GM19438 (cell line): ENCODE measurements around the gene ANKEF1.
A peak's percentile ranks its signal among the peaks of the same experiment; 100 is the strongest.
"Not testable (repeated sequence)": the region's sequence is repeated elsewhere in the genome, so short reads cannot be mapped to it uniquely, and the experiment has no call there.

ENCODE experiments used
- ATAC-seq: cut with Tn5 transposase; IDR thresholded peaks from one replicate; pipeline ENCODE4 v1.9.1; 2021; ENCODE audit warnings: low read depth; ENCODE audit not compliant: unreplicated experiment

Gene ANKEF1

DNA sequence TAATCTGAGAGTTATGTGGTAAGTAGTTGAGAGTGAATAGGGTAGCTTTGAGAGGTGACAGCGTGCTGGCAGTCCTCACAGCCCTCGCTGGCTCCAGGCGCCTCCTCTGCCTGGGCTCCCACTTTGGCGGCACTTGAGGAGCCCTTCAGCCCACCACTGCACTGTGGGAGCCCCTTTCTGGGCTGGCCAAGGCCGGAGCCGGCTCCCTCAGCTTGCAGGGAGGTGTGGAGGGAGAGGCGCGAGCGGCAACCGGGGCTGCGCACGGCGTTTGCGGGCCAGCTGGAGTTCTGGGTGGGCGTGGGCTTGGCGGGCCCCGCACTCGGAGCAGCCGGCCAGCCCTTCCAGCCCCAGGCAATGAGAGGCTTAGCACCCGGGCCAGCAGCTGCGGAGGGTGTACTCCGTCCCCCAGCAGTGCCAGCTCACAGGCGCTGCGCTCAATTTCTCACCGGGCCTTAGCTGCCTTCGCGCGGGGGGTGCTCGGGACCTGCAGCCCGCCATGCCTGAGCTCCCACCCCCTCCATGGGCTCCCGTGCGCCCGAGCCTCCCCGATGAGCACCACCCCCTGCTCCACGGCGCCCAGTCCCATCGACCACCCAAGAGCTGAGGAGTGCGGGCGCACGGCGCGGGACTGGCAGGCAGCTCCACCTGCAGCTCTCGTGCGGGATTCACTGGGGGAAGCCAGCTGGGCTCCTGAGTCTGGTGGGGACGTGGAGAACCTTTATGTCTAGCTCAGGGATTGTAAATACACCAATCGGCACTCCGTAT is 3.2 kb upstream of the ANKEF1 start:
- ATAC-seq: not testable (repeated sequence)

DNA sequence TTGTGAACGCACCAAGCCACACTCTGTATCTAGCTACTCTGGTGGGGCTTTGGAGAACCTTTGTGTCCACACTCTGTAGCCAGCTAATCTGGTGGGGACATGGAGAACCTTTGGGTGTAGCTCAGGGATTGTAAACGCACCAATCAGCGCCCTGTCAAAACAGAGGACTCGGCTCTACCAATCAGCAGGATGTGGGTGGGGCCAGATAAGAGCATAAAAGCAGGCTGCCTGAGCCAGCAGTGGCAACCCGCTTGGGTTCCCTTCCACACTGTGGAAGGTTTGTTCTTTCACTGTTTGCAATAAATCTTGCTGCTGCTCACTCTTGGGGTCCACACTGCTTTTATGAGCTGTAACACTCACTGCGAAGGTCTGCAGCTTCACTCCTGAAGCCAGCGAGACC is 2.5 kb upstream of the ANKEF1 start:
- not testable (repeated sequence) for ATAC-seq

DNA sequence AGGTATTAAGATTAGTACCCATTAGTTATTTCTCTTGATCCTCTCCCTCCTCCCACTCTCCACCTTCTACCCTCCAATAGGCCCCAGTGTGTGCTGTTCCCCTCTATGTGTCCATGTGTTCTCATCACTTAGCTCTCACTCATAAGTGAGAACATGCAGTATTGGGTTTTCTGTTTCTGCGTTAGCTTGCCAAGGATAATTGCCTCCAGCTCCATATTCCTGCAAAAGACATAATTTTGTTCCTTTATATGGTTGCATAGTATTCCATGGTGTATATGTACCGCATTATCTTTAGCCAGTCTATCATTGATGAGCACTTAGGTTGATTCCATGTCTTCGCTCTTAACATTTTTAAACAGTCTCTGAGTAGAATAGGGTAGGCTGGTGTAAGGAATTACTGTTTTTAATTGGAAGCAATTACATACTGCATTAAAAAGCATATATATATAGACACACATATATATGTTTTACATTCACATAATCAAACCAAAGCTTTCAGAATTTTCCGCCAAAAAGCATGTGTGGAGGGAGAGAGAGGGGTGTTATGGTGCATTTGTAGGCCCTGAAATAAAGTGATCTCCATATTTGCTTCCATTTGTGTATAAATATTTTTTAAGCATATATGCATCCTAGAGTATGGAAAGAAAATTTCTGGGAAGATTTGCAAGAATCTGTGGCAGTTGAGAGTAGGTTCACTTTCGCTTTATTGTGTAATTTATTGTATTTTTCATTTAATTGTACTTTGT is 709 bp upstream of the ANKEF1 start:
- no peak for ATAC-seq

DNA sequence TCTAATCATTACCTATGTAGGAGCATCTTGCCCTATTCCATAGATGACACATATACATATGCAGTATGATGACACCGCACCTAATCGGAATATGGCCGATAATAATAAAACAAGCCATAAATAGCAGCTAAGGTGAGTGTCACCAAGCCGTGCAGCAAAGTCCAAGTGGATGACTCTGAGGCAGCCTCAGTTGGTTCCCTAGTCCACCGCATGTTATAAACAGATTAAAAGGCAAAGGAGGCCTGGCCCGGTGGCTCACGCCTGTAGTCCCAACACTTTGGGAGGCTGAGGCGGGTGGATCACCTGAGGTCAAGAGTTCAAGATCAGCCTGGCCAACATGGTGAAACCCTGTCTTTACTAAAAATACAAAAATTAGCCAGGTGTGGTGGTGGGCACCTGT is 1.5 kb downstream of the ANKEF1 start:
- not testable (repeated sequence) for ATAC-seq

DNA sequence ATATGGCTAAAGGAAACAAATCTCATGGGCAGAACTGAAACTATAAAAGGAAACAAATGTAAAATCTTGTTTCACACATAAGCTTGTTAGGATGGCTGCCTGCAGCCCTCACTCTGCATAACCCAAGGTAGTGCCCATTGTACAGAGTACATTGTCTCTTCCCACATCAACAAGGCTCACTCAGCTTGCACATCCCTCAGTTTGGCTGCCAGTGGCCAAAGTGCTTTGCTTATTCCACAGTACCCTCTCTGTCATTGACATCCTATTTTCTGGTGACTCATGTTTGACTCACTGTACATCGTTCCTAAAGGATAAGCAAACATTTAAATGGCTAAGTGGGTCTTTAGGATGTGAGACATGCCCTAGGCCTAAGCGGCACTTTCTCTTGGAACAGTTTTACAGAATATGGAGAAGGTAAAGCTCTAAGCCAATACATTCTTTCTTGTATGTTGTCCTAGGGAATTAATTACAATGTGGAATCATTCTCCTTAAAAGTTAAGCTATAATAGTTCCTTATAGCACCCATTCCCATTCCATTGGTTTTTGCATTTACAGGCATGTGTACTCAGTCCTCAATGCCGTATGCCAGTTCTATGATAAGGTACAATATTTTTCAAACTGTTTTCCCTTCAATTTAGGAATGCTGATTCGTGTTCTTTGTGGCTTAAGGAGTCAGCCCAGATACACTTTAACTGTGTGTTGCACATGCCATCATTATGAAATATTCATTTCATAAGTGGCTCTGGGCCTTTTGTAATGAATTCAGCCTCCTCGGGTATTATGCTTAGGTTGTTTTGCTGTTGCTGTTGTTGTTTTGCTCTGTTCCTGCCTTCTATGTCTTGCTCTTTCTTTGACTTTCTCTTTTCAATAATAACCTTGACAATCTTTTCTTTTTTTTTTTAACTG is 5.5 kb downstream of the ANKEF1 start:
- ATAC-seq: no peak

DNA sequence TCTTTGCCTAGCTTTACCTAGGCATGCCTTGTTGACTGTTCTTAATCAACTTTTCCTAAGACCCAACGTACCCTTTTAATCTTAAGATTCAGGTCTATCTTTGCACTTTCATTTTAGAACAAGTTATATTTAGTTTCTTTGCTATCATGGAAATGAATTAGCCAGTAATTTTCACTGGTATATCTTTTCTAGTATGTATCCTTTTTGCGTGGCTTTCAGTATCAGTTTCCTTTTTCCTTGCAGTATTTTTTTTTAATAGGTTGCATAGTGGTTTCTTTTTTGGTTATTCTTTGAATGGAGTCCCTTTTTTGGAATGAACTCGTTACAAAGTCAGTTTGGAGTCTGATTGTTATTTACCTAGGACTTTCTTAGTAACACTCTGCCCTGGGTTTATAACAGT is 7.3 kb downstream of the ANKEF1 start:
- ATAC-seq: no peak

DNA sequence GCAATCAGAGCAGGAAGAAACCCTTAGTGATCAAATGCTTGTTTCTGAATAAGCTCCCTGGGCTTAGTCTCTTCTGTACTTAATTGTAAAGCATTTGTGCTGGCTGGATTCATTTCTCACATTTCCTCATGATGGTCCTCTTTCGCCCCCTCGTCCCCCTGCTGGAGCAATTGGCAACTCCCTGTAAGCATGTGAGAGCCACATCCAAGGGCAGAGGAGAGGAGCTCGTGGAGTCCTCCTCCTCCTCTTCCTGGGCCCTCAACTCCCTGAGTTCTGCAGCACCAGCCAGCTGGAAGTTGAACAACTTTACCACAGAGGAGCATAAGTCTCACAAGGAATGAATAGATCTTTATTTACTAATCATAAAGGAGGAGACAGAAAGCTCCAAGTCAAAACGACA is 12.6 kb downstream of the ANKEF1 start:
- no peak for ATAC-seq

DNA sequence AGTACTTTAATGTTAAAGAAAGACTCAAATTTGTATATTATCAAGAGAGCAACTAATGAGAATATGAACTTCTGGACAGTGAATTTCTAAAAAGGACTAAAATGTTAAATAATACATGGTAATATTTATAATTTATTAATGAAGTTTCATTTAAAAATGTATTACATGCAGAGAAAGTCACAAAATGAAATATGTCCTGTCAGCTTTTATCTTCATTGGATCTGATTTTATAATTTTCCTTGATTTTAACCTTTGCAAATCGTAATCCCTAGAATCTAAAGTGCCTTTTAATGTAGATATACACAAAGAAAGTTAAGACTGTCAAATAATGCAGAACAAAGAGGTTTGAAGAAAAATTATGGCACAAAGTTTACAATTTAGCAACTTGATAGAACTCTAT is 16.4 kb downstream of the ANKEF1 start:
- no peak for ATAC-seq

DNA sequence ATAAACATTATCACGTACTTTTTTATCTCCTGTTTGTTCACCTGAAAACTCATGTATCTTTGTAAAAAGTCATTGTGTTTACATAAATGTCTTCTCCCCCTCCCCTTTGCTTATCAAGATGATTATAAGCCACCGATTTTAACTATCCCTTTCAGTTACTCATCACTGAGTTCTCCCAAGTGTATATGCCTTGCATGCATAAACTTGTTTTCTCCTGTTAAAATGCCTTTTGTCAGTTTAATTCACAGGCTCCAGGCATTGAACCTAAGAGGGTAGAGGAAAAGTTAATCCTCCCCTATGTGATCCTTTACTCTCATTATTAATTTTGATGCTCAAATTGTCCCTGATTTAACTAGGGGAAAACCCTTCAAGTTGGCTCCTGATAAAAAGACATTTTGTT is 24.2 kb downstream of the ANKEF1 start:
- ATAC-seq: no peak

DNA sequence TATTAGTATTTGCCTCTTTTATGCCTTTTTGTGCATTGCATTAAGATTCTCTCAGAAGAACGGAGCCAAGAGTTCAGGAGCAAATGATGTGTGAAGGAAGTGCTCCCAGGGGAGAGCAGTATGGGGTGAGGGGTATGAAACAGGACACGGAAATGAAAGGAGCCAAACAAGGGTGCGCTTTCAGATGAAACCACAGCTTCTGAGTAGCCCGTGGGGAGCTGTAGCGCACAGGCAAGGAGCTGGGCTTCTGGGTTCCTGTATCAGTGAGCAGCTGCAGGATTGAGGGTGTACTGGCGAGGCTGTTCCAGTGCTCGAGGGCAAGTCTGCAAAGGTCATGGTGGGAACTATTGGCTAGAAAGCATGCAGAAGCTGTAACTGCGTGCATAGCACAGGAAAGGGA is 25.4 kb downstream of the ANKEF1 start:
- ATAC-seq: peak; percentile 94

DNA sequence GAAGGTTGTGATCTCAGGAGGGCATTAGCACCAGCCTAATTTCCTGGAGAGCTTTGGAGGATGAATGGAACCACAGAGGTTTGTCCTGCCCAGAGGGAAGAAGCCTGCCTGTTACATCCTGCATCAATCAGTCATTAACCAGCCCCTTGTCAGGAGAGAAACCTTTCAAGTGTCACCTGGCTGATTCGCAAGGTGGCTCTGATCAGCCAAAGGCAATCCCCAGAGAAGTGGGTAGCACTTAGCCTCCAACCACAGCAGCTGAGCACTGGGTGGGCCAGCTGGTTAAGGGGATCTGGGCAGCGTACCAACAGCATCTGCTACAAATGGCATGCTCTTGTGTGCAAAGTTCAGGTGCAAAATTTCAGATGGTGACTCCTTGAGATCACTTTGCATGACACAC is 26.9 kb downstream of the ANKEF1 start:
- no peak for ATAC-seq

DNA sequence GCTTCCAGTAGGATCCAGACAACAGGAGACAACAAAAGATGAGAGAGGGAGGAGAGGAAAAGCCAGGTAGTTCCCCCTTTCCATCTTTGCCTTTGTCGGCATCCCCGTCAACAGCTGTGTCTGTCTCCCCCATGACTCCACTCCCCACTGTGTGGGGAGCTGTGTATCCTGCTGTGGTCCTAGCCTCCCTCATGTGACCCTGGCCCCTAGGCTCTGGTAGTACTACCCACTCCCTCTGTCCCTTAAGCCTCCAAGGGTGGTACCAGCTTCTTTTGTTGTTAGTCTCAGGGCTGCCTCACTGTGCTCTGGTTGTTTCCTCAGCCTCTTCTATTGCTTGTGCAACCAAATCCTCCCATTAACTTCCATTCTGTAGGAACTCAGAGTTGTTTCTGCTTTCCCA is 28.7 kb downstream of the ANKEF1 start:
- ATAC-seq: no peak

DNA sequence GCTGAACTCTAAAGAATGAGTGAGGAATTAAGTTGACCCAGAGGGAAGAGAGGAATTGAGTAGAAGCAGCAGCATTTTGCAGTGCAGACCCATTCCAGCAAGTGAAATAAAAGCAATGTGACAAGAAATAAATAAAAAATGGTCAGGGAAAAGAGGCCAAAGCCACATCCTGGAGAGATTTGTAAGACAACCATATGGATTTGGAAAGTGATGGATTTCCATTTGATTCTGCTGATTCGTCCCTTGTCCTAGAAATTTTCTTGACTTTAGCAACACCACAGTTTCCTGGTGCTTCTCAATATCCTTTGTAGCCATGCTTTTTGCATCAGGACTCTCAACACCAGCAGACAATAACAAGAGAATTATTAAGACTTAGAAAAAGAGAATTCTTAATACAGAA is 29.8 kb downstream of the ANKEF1 start:
- no peak for ATAC-seq

DNA sequence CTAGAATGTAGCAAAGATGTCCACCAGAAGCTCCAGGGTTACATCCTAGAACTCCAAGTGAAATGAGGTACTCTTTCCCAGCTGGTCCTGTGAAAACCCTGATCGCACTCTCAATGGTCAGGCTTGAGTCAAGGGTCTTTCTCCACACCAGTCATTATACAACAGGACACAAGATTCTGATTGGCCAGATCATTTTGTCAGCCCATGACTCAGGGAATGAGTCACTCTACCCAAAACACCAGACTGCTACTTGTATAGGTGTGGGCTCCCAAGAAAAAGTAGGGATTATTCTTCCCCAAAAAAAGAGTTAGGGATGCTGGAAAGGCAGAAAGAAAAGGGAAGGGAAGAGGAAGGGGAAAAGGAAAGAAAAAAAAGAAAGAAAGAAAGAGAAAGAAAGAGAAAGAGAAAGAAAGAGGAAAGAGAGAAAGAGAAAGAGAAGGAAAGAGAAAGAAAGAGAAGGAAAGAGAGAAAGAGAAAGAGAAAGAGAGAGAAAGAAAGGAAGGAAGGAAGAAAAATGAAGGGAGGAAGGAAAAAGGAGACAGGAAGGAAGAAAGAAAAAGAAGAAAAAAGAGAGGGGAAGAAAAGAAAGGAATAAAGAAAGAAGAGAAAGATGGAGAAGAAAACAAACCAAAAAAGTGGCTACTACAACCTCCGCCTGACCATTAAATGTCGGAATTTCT is 30.5 kb downstream of the ANKEF1 start:
- ATAC-seq: no peak

DNA sequence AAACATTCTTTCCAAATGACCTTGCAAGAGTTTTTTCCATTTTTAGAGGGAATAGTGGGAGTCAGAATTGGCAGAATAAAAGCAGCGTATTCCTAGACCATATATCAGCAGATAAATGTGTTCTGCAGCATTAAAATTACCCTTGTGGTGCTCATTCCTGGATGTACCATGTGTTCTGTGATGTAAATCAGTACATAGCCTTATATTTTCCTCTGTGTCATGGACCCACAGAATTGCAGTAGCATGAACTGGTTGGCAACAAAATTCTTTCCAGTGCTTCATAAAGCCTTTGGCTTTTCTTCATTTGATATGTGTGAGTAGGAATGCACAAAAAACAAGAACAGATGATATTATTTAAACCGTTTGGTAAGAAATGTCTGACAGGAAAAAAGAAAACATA is 32.5 kb downstream of the ANKEF1 start:
- ATAC-seq: no peak

DNA sequence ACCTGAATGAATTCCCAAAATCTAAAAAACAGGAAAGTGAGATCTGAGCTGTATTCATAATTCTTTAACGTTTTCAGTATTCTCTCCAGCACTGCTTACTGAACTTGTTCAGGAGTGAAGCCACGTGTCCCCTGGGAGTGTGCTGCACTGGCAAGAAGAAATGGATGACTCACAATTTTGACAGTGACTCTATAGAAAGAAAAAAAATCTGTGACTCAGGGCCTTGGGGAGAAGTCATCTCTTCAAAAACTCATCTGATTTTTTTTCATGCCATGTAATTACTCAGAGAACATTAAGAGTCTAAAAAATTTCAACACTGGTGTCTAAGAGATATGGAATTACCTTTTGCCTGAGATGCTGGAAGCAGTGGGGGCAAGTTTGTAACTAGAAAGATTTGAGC is 39.7 kb downstream of the ANKEF1 start:
- ATAC-seq: no peak

DNA sequence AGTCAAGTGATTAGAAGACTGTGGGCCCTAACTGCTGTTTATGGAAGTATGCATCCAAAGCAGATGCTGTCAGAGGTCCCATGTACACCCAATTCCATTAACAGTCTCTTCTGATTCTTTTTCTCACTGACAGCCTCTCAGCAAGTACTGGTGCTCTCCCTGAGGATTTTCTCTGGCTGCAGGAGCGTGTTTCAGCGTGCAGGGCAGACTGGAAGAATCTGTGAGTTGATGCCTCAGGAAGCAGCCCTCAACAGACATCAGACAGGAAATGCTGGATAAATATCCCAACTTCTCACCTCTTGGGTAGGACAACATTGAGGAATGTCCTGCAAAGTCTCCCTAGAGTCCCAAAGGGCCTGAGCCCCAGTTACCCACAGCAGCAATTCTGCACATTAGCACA is 40.8 kb downstream of the ANKEF1 start:
- ATAC-seq: no peak

DNA sequence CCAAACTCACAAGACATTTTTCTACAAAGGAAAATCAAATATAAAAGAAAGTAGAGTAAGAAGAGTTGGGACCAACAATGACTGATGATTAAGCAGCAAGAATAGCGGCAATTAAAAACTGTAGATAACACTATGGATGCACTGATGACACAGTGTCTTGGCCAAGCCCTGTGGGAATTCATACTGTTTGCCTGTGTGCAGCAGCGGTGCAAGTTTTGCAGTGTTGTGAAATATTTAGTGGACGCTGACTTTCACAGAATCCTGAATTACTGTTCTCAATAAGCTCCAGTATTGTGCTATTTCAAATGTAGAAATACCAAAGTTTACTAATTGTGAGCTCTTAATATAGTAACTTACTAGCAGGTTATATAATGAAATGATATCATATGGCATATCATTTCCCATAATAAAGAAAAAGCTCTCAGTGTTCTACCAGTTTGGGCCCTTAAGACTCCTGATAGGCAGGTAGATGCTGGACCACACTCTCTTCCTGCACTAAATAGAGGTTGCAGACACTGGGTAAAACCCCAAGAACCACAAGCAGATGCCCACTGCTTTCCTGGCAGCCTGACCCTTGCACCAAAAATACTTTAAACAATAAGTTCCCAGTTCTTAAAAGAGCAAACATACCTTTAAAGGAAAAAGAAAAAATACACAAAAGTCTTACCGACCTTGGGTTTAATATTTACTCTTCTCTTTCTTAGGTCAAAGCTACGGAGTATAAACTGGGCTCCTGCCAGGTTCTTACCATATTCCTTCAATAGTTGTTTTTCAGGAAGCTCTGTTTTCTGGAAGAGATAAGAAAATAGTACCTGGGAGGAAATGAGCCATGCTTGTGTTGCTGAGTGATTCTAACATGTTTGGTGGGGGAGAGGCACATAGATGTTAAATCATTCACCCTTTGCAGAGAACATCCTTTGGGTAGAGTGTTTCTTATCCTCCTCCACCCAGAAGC is 41.6 kb downstream of the ANKEF1 start:
- ATAC-seq: no peak

DNA sequence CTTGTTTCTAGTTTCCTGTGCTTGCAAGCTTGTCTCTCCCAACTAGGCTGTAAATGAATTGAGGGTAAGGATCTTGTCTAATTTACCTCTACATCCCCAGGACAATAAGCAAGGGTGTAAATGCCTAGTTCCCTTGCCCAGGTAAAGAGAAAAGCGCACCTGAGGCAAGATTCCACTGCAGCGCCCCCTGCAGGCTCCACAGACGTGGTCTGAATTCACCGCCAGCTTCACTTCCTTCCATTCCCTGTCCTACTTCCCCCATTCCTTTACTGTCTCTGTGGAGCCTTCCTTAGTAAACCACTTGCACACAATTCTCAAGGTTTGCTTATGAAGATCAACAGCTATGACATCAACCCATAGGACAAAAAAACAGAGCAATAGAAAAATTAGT is 42.3 kb downstream of the ANKEF1 start:
- ATAC-seq: no peak

DNA sequence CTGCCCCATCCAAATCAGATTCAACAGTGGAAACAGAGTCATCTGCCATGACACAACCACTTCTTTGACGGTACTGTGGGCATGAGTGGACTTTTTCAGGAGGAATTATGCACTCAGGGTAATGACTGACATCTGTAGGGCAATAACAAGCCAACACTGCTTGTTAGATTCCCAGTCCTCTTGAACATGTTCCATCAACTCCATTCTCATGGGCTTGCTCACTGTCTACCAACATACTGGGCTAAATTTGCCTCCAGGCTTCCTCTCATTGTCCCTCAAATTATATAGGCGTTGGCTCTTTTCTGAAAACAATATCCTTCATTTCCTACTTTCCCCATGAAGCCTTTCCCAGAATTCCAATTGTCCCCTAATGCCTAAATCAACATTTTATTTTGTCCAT is 43.1 kb downstream of the ANKEF1 start:
- ATAC-seq: no peak
